ENCODE results near the gene PLA2G12B.

PLA2G12B gene

GRCh38 chr10:72956001-72956400, 1.4 kb upstream of the PLA2G12B start:
- Histone ChIP-seq H3K27ac (replicated peaks; ENCODE audit: low read length) (no peak overlapping the region), H4K91ac (ENCODE audit: low read depth, low read length, poor library complexity) (no peak overlapping the region), H3K9ac (ENCODE audit: low read depth, low read length, poor library complexity) (no peak overlapping the region), H3K9me3 (replicated peaks in 1 of 2; ENCODE audit: control insufficient read depth in 2 of 2, insufficient read depth in 1 of 2, low read depth in 1 of 2, low read length in 2 of 2) (no peaks in the 10 kb centered on the region), H3K14ac (ENCODE audit: low read length) (no peak overlapping the region), H2BK5ac (ENCODE audit: low read length) (no peak overlapping the region), H2BK15ac (ENCODE audit: low read length) (no peak overlapping the region), H3K79me1 (ENCODE audit: low read depth, low read length) (no peaks in the 10 kb centered on the region), H3K4ac (ENCODE audit: low read length) (no peak overlapping the region), H3K4me2 (ENCODE audit: insufficient read depth, low read length, poor library complexity, severe bottlenecking) (no peak overlapping the region), H3K27me3 (ENCODE audit: control insufficient read depth in 3 of 3, insufficient read depth in 3 of 3, low read depth in 1 of 3, low read length in 3 of 3) (peaks cover 0 to 17% (median 0%) of the 10 kb centered on the region in 3 experiments), H3K4me1 (ENCODE audit: control insufficient read depth in 2 of 2, insufficient read depth in 1 of 2, low read depth in 1 of 2, low read length in 2 of 2) (peaks cover 13 to 17% of the 10 kb centered on the region in 2 donors), H2BK120ac (ENCODE audit: low read depth, low read length) (no peak overlapping the region), H4K8ac (ENCODE audit: low read depth, low read length) (no peak overlapping the region), H2AFZ (ENCODE audit: low read length) (no peak overlapping the region), H3K23ac (ENCODE audit: low read depth, low read length, poor library complexity) (no peak overlapping the region), H2BK12ac (ENCODE audit: low read length) (no peak overlapping the region), H2AK5ac (ENCODE audit: low read depth, low read length) (no peak overlapping the region), H3K4me3 (ENCODE audit: low read length in 2 of 2) (no peak overlapping the region), H3K18ac (ENCODE audit: low read length) (no peak overlapping the region), H3K36me3 (replicated peaks in 1 of 2; ENCODE audit: control insufficient read depth in 2 of 2, insufficient read depth in 2 of 2, low read length in 2 of 2) (no peaks in the 10 kb centered on the region)
- DNase-seq (ENCODE audit: low spot score), result no peak

GRCh38 chr10:72954230-72954595, 393 bp downstream of the PLA2G12B start:
- H3K4me1 ChIP-seq (ENCODE audit: control insufficient read depth in 2 of 2, insufficient read depth in 1 of 2, low read depth in 1 of 2, low read length in 2 of 2), result peaks cover 13 to 17% of the 10 kb centered on the region in 2 donors
- no peak overlapping the region for H3K4ac ChIP-seq (ENCODE audit: low read length)
- no peaks in the 10 kb centered on the region for H3K36me3 ChIP-seq (replicated peaks in 1 of 2; ENCODE audit: control insufficient read depth in 2 of 2, insufficient read depth in 2 of 2, low read length in 2 of 2)
- no peak overlapping the region for H3K9ac ChIP-seq (ENCODE audit: low read depth, low read length, poor library complexity)
- DNase-seq (ENCODE audit: low spot score), result no peak
- no peak overlapping the region for H2BK120ac ChIP-seq (ENCODE audit: low read depth, low read length)
- no peak overlapping the region for H4K91ac ChIP-seq (ENCODE audit: low read depth, low read length, poor library complexity)
- no peak overlapping the region for H2BK5ac ChIP-seq (ENCODE audit: low read length)
- no peak overlapping the region for H3K23ac ChIP-seq (ENCODE audit: low read depth, low read length, poor library complexity)
- no peak overlapping the region for H2AK5ac ChIP-seq (ENCODE audit: low read depth, low read length)
- H4K8ac ChIP-seq (ENCODE audit: low read depth, low read length), result no peak overlapping the region
- H3K4me2 ChIP-seq (ENCODE audit: insufficient read depth, low read length, poor library complexity, severe bottlenecking), result no peak overlapping the region
- no peak overlapping the region for H2BK12ac ChIP-seq (ENCODE audit: low read length)
- H3K18ac ChIP-seq (ENCODE audit: low read length), result no peak overlapping the region
- no CpG with 5 or more reads among the region's 8 CpGs for WGBS, 2 donors (ENCODE audit: extremely low coverage in 2 of 2, insufficient read length in 2 of 2, insufficient replicate concordance in 1 of 2)
- H3K14ac ChIP-seq (ENCODE audit: low read length), result no peak overlapping the region
- H2AFZ ChIP-seq (ENCODE audit: low read length), result peak overlapping the region; percentile 83
- H3K27me3 ChIP-seq (ENCODE audit: control insufficient read depth in 3 of 3, insufficient read depth in 3 of 3, low read depth in 1 of 3, low read length in 3 of 3), result peaks cover 0 to 17% (median 0%) of the 10 kb centered on the region in 3 experiments
- peak overlapping the region; percentile 33 for H3K27ac ChIP-seq (replicated peaks; ENCODE audit: low read length)
- H2BK15ac ChIP-seq (ENCODE audit: low read length), result no peak overlapping the region
- no peak overlapping the region for H3K4me3 ChIP-seq (ENCODE audit: low read length in 2 of 2)
- no peaks in the 10 kb centered on the region for H3K9me3 ChIP-seq (replicated peaks in 1 of 2; ENCODE audit: control insufficient read depth in 2 of 2, insufficient read depth in 1 of 2, low read depth in 1 of 2, low read length in 2 of 2)
- no peaks in the 10 kb centered on the region for H3K79me1 ChIP-seq (ENCODE audit: low read depth, low read length)

- peaks cover 13 to 17% of the 10 kb centered on the region in 2 donors for H3K4me1 ChIP-seq (ENCODE audit: control insufficient read depth in 2 of 2, insufficient read depth in 1 of 2, low read depth in 1 of 2, low read length in 2 of 2)
- H3K27ac ChIP-seq (replicated peaks; ENCODE audit: low read length), result no peak overlapping the region
- H3K4me2 ChIP-seq (ENCODE audit: insufficient read depth, low read length, poor library complexity, severe bottlenecking), result no peak overlapping the region
- H3K4me3 ChIP-seq (ENCODE audit: low read length in 2 of 2), result no peak overlapping the region
- H2BK12ac ChIP-seq (ENCODE audit: low read length), result no peak overlapping the region
- no peaks in the 10 kb centered on the region for H3K79me1 ChIP-seq (ENCODE audit: low read depth, low read length)
- H3K23ac ChIP-seq (ENCODE audit: low read depth, low read length, poor library complexity), result no peak overlapping the region
- WGBS, 2 donors (ENCODE audit: extremely low coverage in 2 of 2, insufficient read length in 2 of 2, insufficient replicate concordance in 1 of 2), result no CpG with 5 or more reads among the region's 8 CpGs
- peaks cover 0 to 20% (median 0%) of the 10 kb centered on the region in 3 experiments for H3K27me3 ChIP-seq (ENCODE audit: control insufficient read depth in 3 of 3, insufficient read depth in 3 of 3, low read depth in 1 of 3, low read length in 3 of 3)
- peak overlapping the region; percentile 11 for H4K91ac ChIP-seq (ENCODE audit: low read depth, low read length, poor library complexity)
- H3K36me3 ChIP-seq (replicated peaks in 1 of 2; ENCODE audit: control insufficient read depth in 2 of 2, insufficient read depth in 2 of 2, low read length in 2 of 2), result no peaks in the 10 kb centered on the region
- DNase-seq (ENCODE audit: low spot score), result peak; percentile 12
- no peak overlapping the region for H2BK5ac ChIP-seq (ENCODE audit: low read length)
- H3K9ac ChIP-seq (ENCODE audit: low read depth, low read length, poor library complexity), result no peak overlapping the region
- no peak overlapping the region for H4K8ac ChIP-seq (ENCODE audit: low read depth, low read length)
- no peak overlapping the region for H3K4ac ChIP-seq (ENCODE audit: low read length)
- H2BK120ac ChIP-seq (ENCODE audit: low read depth, low read length), result no peak overlapping the region
- no peaks in the 10 kb centered on the region for H3K9me3 ChIP-seq (replicated peaks in 1 of 2; ENCODE audit: control insufficient read depth in 2 of 2, insufficient read depth in 1 of 2, low read depth in 1 of 2, low read length in 2 of 2)
- no peak overlapping the region for H2AK5ac ChIP-seq (ENCODE audit: low read depth, low read length)
- H2BK15ac ChIP-seq (ENCODE audit: low read length), result no peak overlapping the region
- H3K14ac ChIP-seq (ENCODE audit: low read length), result peak overlapping the region; percentile 11
- H3K18ac ChIP-seq (ENCODE audit: low read length), result peak overlapping the region; percentile 64
- H2AFZ ChIP-seq (ENCODE audit: low read length), result peak overlapping the region; percentile 83
Observed at GRCh38 chr10:72953687-72954086, 919 bp downstream of the PLA2G12B start.

GRCh38 chr10:72952642-72953158, 1.9 kb downstream of the PLA2G12B start:
- DNase-seq (ENCODE audit: low spot score), result no peak
- Histone ChIP-seq H3K79me1 (ENCODE audit: low read depth, low read length) (no peaks in the 10 kb centered on the region), H4K91ac (ENCODE audit: low read depth, low read length, poor library complexity) (no peak overlapping the region), H2AFZ (ENCODE audit: low read length) (peak overlapping the region; percentile 19), H3K9me3 (replicated peaks in 1 of 2; ENCODE audit: control insufficient read depth in 2 of 2, insufficient read depth in 1 of 2, low read depth in 1 of 2, low read length in 2 of 2) (no peaks in the 10 kb centered on the region), H3K4ac (ENCODE audit: low read length) (no peak overlapping the region), H2AK5ac (ENCODE audit: low read depth, low read length) (no peak overlapping the region), H3K9ac (ENCODE audit: low read depth, low read length, poor library complexity) (no peak overlapping the region), H3K4me3 (ENCODE audit: low read length in 2 of 2) (no peak overlapping the region), H3K27ac (replicated peaks; ENCODE audit: low read length) (no peak overlapping the region), H3K23ac (ENCODE audit: low read depth, low read length, poor library complexity) (no peak overlapping the region), H3K36me3 (replicated peaks in 1 of 2; ENCODE audit: control insufficient read depth in 2 of 2, insufficient read depth in 2 of 2, low read length in 2 of 2) (no peaks in the 10 kb centered on the region), H2BK12ac (ENCODE audit: low read length) (no peak overlapping the region), H2BK120ac (ENCODE audit: low read depth, low read length) (no peak overlapping the region), H3K14ac (ENCODE audit: low read length) (no peak overlapping the region), H2BK5ac (ENCODE audit: low read length) (no peak overlapping the region), H4K8ac (ENCODE audit: low read depth, low read length) (no peak overlapping the region), H3K4me1 (ENCODE audit: control insufficient read depth in 2 of 2, insufficient read depth in 1 of 2, low read depth in 1 of 2, low read length in 2 of 2) (peaks cover 13 to 17% of the 10 kb centered on the region in 2 donors), H3K4me2 (ENCODE audit: insufficient read depth, low read length, poor library complexity, severe bottlenecking) (no peak overlapping the region), H2BK15ac (ENCODE audit: low read length) (no peak overlapping the region), H3K18ac (ENCODE audit: low read length) (no peak overlapping the region), H3K27me3 (ENCODE audit: control insufficient read depth in 3 of 3, insufficient read depth in 3 of 3, low read depth in 1 of 3, low read length in 3 of 3) (peaks cover 0 to 23% (median 0%) of the 10 kb centered on the region in 3 experiments)
- no CpG with 5 or more reads among the region's 5 CpGs for WGBS, 2 donors (ENCODE audit: extremely low coverage in 2 of 2, insufficient read length in 2 of 2, insufficient replicate concordance in 1 of 2)

All from neuronal stem cell (in vitro differentiated cells).